ENCODE data around the gene PAM.

DNA sequence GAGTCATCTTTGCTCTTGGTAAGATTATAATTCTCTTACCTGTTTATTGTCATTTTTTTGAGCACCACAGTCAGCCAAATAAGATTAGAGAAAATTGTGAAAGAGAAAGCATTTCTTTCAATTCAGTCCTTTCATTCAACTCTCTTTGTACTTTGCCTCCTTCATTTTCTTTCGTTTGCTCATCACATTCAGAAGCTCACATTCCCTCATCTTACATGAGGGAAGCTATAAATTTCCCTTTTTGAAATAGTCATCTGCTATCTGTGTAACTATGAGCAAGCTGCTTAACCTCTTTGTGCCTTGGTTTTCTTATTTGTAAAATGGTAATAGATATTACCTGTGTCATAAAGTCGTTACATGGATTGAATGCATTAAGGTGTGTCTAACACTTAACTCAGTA lies 41.4 kb downstream of the PAM start:
- TF ChIP-seq, protein P1, sequence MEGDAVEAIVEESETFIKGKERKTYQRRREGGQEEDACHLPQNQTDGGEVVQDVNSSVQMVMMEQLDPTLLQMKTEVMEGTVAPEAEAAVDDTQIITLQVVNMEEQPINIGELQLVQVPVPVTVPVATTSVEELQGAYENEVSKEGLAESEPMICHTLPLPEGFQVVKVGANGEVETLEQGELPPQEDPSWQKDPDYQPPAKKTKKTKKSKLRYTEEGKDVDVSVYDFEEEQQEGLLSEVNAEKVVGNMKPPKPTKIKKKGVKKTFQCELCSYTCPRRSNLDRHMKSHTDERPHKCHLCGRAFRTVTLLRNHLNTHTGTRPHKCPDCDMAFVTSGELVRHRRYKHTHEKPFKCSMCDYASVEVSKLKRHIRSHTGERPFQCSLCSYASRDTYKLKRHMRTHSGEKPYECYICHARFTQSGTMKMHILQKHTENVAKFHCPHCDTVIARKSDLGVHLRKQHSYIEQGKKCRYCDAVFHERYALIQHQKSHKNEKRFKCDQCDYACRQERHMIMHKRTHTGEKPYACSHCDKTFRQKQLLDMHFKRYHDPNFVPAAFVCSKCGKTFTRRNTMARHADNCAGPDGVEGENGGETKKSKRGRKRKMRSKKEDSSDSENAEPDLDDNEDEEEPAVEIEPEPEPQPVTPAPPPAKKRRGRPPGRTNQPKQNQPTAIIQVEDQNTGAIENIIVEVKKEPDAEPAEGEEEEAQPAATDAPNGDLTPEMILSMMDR (IDR thresholded peaks at IDR 0.05), result no peak
- TF ChIP-seq EP300 (IDR thresholded peaks at IDR 0.05), result no peak
- no peak for TF ChIP-seq POLR2AphosphoS5 (IDR thresholded peaks at IDR 0.05)
